ENCODE results near the gene GCG. TPM values are rescaled to one million over a fixed set of nuclear protein-coding genes. Genes with fewer than 3 reads are reported as not detected.

The GCG gene
- total RNA-seq, 1 donor from 2014 or later, result not detected

- DNase-seq (ENCODE audit: low read depth, low spot score), result no peak
These were observed 2.1 kb downstream of the GCG start for GRCh38 chr2:162149940-162150339.

DNA sequence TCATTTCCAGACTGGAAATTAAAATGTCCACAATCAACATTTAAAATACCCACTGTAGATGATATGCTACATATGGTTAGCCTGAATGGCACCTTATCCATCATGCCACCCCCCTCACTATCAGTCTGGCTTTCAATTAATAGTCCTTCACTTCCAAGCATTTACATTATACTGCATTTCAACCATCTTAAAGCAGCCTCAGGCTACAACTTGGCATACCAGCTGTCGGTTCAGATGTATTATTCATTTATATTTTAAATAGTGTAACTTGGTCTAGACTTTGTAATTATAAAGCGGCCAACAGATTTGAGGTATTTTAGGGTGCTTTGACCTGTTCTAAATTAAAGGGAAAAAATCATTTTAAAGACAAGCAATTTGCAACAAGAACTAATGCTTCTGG, 2.6 kb downstream of the GCG start:
- DNase-seq (ENCODE audit: low read depth, low spot score), result no peak

GRCh38 chr2:162148956-162149355, 3.1 kb downstream of the GCG start:
- no peak for DNase-seq (ENCODE audit: low read depth, low spot score)

- no peak for DNase-seq (ENCODE audit: low read depth, low spot score)
These were observed 8.1 kb downstream of the GCG start for GRCh38 chr2:162143969-162144368.

DNA sequence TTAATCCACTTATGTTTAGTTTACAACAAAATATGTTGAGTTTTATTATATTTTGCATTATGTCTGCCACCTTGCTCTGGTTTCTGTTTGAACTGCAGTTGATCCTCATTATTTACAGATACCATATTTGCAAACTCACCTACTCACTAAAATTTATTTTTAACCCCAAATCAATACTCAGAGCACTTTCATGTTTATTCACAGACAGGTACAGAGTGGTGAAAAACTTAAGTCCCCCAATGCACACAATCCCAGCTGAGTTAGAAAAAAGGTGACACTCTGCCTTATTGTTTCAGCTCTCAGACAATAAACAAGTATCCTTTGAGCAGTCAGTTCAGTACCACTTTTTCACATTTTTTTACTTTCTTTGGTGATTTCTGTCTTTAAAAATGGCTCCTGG, 13.7 kb downstream of the GCG start:
- DNase-seq (ENCODE audit: low read depth, low spot score), result no peak

DNA sequence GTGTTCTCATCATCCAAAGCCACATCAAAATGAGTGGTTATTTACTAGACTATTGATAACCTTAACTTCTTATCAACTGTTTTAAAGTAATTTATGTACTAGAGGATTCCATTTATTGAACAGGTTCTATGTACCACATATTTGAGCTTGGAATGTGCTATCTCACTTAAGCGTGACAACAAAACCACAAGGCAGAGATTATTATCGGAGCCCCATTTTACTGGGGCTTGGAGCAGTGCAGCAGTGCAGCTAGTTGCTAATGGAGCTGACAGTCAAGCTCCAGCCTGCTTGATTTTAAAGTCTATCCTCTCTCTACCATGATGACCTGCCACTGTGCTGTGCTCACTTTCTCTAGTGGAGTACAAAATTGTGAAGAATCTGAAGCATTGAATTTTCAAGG, 24.6 kb downstream of the GCG start:
- DNase-seq (ENCODE audit: low read depth, low spot score), result no peak

- no peak for DNase-seq (ENCODE audit: low read depth, low spot score)
These were observed 25.5 kb downstream of the GCG start for GRCh38 chr2:162126527-162126926.

DNA sequence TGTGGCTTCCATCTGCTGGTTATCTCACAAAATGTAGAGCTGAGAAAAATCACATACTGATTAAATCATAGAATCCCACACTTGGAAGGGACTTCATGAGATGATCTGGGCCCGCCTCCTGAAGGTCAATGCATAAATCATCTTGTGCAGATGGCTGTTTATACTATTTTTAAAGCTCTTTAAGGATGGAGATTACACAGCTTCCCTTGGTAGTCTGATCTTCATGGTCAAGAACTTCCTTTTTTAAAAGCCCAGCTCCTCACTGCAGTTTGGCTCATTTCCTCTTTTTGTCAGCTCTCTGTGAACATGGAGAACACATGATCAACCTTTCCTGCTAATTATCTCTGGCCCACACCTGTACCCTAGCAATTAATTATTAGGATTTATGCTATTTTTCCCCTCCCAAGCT, 25.9 kb downstream of the GCG start:
- no peak for DNase-seq (ENCODE audit: low read depth, low spot score)

DNA sequence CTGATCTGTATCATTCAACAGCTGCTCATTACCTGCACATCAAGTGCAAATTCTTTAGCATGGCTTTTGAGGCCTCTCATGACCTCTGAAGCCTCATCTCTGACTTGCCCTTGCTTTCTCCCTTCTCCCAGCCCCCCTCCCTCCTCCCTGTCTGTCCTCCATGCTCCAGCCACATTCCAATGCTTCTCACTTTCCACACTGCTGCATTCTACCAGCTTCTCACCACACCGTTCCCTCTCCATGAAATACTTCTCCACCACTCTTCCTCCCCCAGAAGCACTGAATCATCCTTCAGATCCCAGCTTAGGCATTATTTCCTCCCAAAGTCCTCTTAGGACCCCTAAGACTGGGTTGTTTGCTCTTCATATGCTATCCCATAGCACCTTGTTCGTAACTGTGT, 26.9 kb downstream of the GCG start:
- no peak for DNase-seq (ENCODE audit: low read depth, low spot score)

- DNase-seq (ENCODE audit: low read depth, low spot score), result peak; percentile 24
These were observed 28.0 kb downstream of the GCG start for GRCh38 chr2:162123806-162124758.

GRCh38 chr2:162118166-162119031, 33.6 kb downstream of the GCG start:
- DNase-seq (ENCODE audit: low read depth, low spot score), result no peak

DNA sequence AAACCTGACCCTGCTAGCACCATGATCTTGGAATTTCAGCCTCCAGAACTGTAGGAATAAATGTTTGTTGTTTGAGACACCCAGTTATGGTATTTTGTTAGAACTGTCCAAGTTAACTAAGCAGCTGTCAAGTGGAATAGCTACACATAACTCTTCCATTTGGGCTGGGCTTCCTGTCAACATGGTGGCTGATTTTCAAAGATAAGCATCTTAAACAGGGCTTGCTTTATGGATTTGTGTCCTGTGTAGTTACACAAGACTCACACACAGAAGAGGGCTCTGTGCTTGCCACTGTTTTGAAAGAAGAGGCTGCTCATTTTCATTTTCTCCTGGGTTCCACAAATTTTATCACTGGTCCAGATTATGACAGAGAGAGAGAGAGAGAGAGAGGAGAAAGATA, 35.7 kb downstream of the GCG start:
- DNase-seq (ENCODE audit: low read depth, low spot score), result no peak

DNA sequence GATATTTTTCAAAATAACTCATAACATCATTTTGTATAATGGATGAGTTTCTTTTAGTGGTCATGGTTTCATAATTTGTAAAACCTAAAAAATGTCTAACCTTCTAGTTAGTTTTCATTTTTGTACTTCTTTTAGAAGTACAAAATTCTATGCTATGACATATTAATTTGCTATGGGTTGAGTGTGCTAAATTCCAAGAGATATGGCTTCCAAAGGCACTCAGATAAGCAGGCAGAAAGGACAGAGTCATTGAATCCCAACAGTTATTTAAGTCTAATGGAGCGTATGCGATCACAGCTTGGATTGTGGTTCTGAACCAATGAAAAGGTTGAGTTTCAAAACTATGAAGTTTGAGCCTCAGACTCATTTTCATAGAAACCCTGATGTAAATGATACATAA, 37.0 kb downstream of the GCG start:
- DNase-seq (ENCODE audit: low read depth, low spot score), result no peak

- peak; percentile 76 for DNase-seq (ENCODE audit: low read depth, low spot score)
These were observed 37.8 kb downstream of the GCG start for GRCh38 chr2:162114271-162114670.

DNA sequence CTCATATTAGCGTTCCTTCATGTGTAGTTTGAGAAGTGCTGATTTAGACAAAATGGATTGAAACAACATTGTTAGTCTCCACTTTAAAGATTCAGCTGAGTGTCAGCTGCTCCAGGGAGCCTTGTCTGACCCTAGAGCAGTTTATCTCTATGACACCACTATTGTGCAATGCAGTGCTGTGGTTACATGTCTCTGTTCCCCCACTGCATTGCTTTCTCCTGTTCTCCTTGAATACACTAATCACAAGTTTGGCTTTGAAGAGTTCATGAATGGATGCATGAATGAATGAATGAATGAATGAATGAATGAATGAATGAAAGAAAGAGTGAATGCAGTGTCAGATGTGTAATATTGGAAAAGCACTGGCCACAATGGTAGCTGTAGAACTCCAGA, 38.3 kb downstream of the GCG start:
- peak; percentile 26 for DNase-seq (ENCODE audit: low read depth, low spot score)

DNA sequence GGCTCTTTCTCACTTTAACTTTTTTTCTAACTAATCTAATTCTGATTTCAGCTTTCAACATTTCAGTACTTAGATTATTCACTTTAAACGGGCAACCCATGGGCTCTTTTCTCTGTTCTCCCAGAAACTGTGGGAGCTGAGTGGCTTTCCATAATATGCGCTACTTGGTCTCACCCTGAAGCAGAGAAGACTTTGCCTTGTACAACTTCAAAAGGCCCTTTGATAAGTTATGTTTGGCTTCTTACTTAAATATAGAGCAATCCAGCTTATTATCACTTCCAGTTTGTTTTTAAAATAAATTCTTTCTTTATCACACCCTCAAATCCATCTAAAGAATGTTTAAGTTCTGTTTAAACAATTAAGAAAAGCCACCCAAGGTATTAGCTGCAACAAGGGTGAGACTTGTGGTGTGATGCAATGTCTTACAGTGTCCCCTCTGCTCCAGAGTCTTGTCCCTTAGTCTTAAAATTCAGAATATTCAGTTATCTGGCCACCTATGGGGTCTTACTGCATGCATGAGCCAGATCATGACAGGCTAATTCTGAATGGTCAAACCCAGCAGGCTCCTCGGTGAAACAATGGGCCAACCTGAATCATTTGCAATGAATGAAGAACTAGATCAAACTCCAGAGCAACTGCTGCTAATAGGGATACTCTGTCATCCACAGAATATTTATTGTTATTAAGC, 38.8 kb downstream of the GCG start:
- no peak for DNase-seq (ENCODE audit: low read depth, low spot score)

- DNase-seq (ENCODE audit: low read depth, low spot score), result no peak
These were observed 39.8 kb downstream of the GCG start for GRCh38 chr2:162111958-162112850.

GRCh38 chr2:162107361-162107901, 44.6 kb downstream of the GCG start:
- DNase-seq (ENCODE audit: low read depth, low spot score), result no peak

DNA sequence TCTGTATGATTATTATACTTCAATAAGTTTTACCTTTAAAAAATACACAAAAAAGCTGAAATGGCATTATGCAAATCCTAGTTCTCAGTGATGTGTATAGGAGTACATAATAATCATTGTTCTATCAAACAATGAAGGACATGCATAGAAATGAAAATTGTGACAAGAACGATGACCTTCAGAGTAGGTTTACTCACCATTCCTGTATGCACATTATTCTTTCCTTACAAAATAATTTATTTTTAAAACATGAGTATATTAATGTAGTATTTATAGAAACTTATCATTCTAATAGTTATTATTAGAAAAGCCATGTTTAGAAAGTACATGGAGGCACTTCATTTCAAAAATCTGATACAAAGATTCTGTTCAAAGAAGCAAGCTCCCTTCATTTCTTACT, 45.3 kb downstream of the GCG start:
- DNase-seq (ENCODE audit: low read depth, low spot score), result no peak

GRCh38 chr2:162106146-162106551, 45.9 kb downstream of the GCG start:
- DNase-seq (ENCODE audit: low read depth, low spot score), result no peak

Data from pulmonary artery endothelial cell (primary cell).